Fibroblast of lung (primary cell): ENCODE measurements around the gene SLC7A5.

ENCODE experiments used
- EZH2 ChIP-seq: IDR thresholded peaks from 2 replicates; pipeline ENCODE4 v1.5.1; 2012; ENCODE audit warnings: low read length, control low read depth, mild to moderate bottlenecking; ENCODE audit errors: missing control alignments
- TF ChIP-seq, protein P1 (sequence below), 2 donors: IDR thresholded peaks in 1 of 2; conservative IDR thresholded peaks in 1 of 2; 1 replicate in 1 of 2; 2 replicates in 1 of 2; pipeline ENCODE4 v1.5.1; 2011 to 2012; ENCODE audit warnings: low read length in 2 of 2, control low read depth in 1 of 2, inconsistent platforms in 1 of 2, low read depth in 1 of 2, mild to moderate bottlenecking in 1 of 2

DNA sequence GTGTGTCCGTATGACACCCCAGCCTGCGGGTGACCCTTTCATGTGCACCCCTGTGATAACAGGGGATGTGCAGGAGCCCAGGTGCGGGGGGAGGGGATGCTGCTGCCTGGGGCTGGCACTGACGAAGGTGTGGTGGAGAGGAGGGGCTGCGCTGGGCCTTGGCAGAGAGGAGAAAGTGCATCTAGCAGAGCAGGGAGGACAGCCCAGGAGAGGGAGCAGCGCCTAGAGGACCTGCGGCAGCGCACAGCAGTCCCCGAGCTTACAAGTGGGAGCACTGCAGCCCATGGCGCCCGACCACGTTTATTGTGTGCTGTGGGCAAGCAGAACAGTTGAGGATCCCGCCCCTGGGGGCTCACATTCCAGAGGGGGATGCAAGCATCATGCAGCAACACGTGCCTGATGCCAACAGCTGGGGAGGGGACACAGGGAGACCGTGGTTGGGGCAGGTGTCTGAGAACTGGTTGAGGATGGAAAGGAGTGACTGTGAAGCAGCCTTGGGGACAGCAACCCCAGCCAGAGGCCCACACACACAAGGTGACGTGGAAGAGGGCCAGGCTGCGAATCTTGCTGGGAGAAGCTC is 10.9 kb upstream of the SLC7A5 start:
- TF ChIP-seq, protein P1, sequence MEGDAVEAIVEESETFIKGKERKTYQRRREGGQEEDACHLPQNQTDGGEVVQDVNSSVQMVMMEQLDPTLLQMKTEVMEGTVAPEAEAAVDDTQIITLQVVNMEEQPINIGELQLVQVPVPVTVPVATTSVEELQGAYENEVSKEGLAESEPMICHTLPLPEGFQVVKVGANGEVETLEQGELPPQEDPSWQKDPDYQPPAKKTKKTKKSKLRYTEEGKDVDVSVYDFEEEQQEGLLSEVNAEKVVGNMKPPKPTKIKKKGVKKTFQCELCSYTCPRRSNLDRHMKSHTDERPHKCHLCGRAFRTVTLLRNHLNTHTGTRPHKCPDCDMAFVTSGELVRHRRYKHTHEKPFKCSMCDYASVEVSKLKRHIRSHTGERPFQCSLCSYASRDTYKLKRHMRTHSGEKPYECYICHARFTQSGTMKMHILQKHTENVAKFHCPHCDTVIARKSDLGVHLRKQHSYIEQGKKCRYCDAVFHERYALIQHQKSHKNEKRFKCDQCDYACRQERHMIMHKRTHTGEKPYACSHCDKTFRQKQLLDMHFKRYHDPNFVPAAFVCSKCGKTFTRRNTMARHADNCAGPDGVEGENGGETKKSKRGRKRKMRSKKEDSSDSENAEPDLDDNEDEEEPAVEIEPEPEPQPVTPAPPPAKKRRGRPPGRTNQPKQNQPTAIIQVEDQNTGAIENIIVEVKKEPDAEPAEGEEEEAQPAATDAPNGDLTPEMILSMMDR (conservative IDR thresholded peaks at IDR 0.05 in 1 of 2, IDR thresholded peaks at IDR 0.05 in 1 of 2; ENCODE audit: low read depth in 1 of 2, low read length in 2 of 2), result no peak
- no peak for TF ChIP-seq EZH2
